IMR-90 (cell line): ENCODE measurements around the gene TGM6. TPM values are rescaled to one million over a fixed set of nuclear protein-coding genes. Genes with fewer than 3 reads are reported as not detected.

ENCODE experiments used
- ATAC-seq: fragments of 200-7000 bp; cut with Tn5 transposase; 2 replicates; pipeline ENCODE4 v1.9.1; 2020; ENCODE audit warnings: low read depth, mild to moderate bottlenecking, moderate library complexity
- BruUV-seq: library from RNA; stranded (reverse); fragments of 400-500 nt; replicated peaks from 2 replicates; lab custom pipeline; 2021; lab: Mats Ljungman, UMichigan
- CTCF ChIA-PET: fragments of 300-600 bp; formaldehyde crosslinking; extraction: SDS; loops from one replicate; lab custom pipeline; 2021; ENCODE audit warnings: antibody characterized with exemption; lab: Yijun Ruan, JAX
- POLR2A ChIA-PET: fragments of 300-600 bp; sonication (Branson Sonifier 250); formaldehyde crosslinking; loops from one replicate; lab custom pipeline; 2022; ENCODE audit warnings: antibody characterized with exemption; ENCODE audit not compliant: unreplicated experiment; lab: Charles Lee
- DNase-seq: peaks from one replicate; pipeline ENCODE4 v3.0.0; 2013
- H2AFZ ChIP-seq: replicated peaks from 2 replicates; pipeline ENCODE3; 2013; ENCODE audit warnings: low read length, mild to moderate bottlenecking; ENCODE audit not compliant: poor library complexity
- H2AK5ac ChIP-seq: 2 replicates; pipeline ENCODE4 v1.6.1; 2013; ENCODE audit warnings: low read depth, low read length, inconsistent platforms
- H2AK9ac ChIP-seq: replicated peaks from 2 replicates; pipeline ENCODE3; 2013; ENCODE audit warnings: mild to moderate bottlenecking, low read depth, low read length, moderate library complexity; ENCODE audit not compliant: poor library complexity
- H2BK120ac ChIP-seq: 2 replicates; pipeline ENCODE4 v1.6.1; 2013; ENCODE audit warnings: low read depth, low read length, inconsistent platforms
- H2BK15ac ChIP-seq: 3 replicates; pipeline ENCODE4 v1.6.1; 2013; ENCODE audit warnings: low read depth, low read length, inconsistent platforms
- H2BK20ac ChIP-seq: 2 replicates; pipeline ENCODE4 v1.6.1; 2013; ENCODE audit warnings: low read depth, mild to moderate bottlenecking, inconsistent platforms, low read length, moderate library complexity
- H2BK5ac ChIP-seq: 2 replicates; pipeline ENCODE4 v1.6.1; 2013; ENCODE audit warnings: mild to moderate bottlenecking, low read depth, low read length, inconsistent platforms; ENCODE audit not compliant: poor library complexity, severe bottlenecking
- H3K14ac ChIP-seq: replicated peaks from 2 replicates; pipeline ENCODE4 v1.6.1; 2013; ENCODE audit warnings: low read depth, low read length, inconsistent platforms
- H3K18ac ChIP-seq: 2 replicates; pipeline ENCODE4 v1.6.1; 2013; ENCODE audit warnings: low read depth, low read length, control low read depth
- H3K23ac ChIP-seq: 2 replicates; pipeline ENCODE4 v1.6.1; 2013; ENCODE audit warnings: low read depth, low read length, inconsistent platforms
- H3K27ac ChIP-seq: 2 replicates; pipeline ENCODE4 v1.5.1; 2013; ENCODE audit warnings: mild to moderate bottlenecking, control low read depth, low read length; ENCODE audit not compliant: insufficient read depth
- H3K27me3 ChIP-seq: 2 replicates; pipeline ENCODE4 v1.6.1; 2013; ENCODE audit warnings: low read length; ENCODE audit not compliant: control insufficient read depth, insufficient read depth
- H3K36me3 ChIP-seq: 2 replicates; pipeline ENCODE4 v1.6.1; 2013; ENCODE audit warnings: low read length, mixed read lengths; ENCODE audit not compliant: control insufficient read depth, insufficient read depth
- H3K4ac ChIP-seq: 2 replicates; pipeline ENCODE4 v1.6.1; 2013; ENCODE audit warnings: low read depth, low read length, inconsistent platforms
- H3K4me1 ChIP-seq: 2 replicates; pipeline ENCODE4 v1.6.1; 2013; ENCODE audit warnings: low read length, mixed read lengths; ENCODE audit not compliant: control insufficient read depth, insufficient read depth
- H3K4me2 ChIP-seq: 2 replicates; pipeline ENCODE4 v1.6.1; 2013; ENCODE audit warnings: low read depth, mild to moderate bottlenecking, control low read depth, low read length, moderate library complexity
- H3K4me3 ChIP-seq: 2 replicates; pipeline ENCODE4 v1.5.1; 2013; ENCODE audit warnings: low read depth, mild to moderate bottlenecking, control low read depth, low read length, moderate library complexity; ENCODE audit not compliant: insufficient read depth
- H3K56ac ChIP-seq: 2 replicates; pipeline ENCODE4 v1.6.1; 2013; ENCODE audit warnings: low read length, inconsistent platforms; ENCODE audit not compliant: insufficient read depth; ENCODE audit errors: extremely low read depth
- H3K79me1 ChIP-seq, 2 experiments: 2 replicates each; pipeline ENCODE4 v1.6.1; 2013; ENCODE audit warnings: low read length in 2 of 2, inconsistent platforms in 1 of 2, low read depth in 1 of 2
- H3K9ac ChIP-seq: 2 replicates; pipeline ENCODE4 v1.6.1; 2013; ENCODE audit warnings: low read depth, low read length, control low read depth
- H3K9me1 ChIP-seq: 2 replicates; pipeline ENCODE4 v1.6.1; 2013; ENCODE audit warnings: low read length, inconsistent platforms; ENCODE audit not compliant: insufficient read depth
- H3K9me3 ChIP-seq: 2 replicates; pipeline ENCODE4 v1.6.1; 2013; ENCODE audit warnings: low read length; ENCODE audit not compliant: control insufficient read depth, insufficient read depth
- H4K20me1 ChIP-seq: 2 replicates; pipeline ENCODE4 v1.6.1; 2013; ENCODE audit warnings: low read length, inconsistent platforms; ENCODE audit not compliant: insufficient read depth
- H4K5ac ChIP-seq: 2 replicates; pipeline ENCODE4 v1.6.1; 2013; ENCODE audit warnings: mild to moderate bottlenecking, low read depth, low read length, control low read depth
- H4K8ac ChIP-seq, 2 experiments: 2 replicates each; pipeline ENCODE4 v1.6.1; 2013; ENCODE audit warnings: low read depth in 2 of 2, low read length in 2 of 2, control low read depth in 1 of 2, inconsistent platforms in 1 of 2
- H4K91ac ChIP-seq: 2 replicates; pipeline ENCODE4 v1.6.1; 2013; ENCODE audit warnings: low read depth, low read length, inconsistent platforms; ENCODE audit not compliant: insufficient read depth
- BHLHE40 ChIP-seq: fragments of 150-350 bp; IDR thresholded peaks from 2 replicates; pipeline ENCODE4 v1.6.1; 2016; ENCODE audit warnings: mild to moderate bottlenecking, low read depth, low read length
- CHD1 ChIP-seq: IDR thresholded peaks from 2 replicates; pipeline ENCODE4 v1.6.1; 2012; ENCODE audit warnings: low read depth, low read length, improper control_type of control experiment
- MAZ ChIP-seq: IDR thresholded peaks from 2 replicates; pipeline ENCODE4 v1.6.1; 2012; ENCODE audit warnings: low read depth, mild to moderate bottlenecking, low read length, improper control_type of control experiment, moderate library complexity, borderline replicate concordance
- RFX5 ChIP-seq: IDR thresholded peaks from 2 replicates; pipeline ENCODE4 v1.8.0; 2012; ENCODE audit warnings: low read depth, mild to moderate bottlenecking, low read length, moderate library complexity
- SMC3 ChIP-seq: fragments of 150-350 bp; IDR thresholded peaks from 2 replicates; pipeline ENCODE4 v1.6.1; 2016; ENCODE audit warnings: low read depth, mild to moderate bottlenecking, antibody characterized with exemption, low read length, moderate library complexity
- WGBS, 2 experiments: methylation state at CpG; one replicate each; pipeline versions ENCODE4 v1.1.5 to v1.1.7; 2013; ENCODE audit warnings: missing lambda C conversion rate in 2 of 2; ENCODE audit not compliant: insufficient read length in 1 of 2; ENCODE audit errors: extremely low coverage in 2 of 2; 5-methylcytosine and 5-hydroxymethylcytosine counted together
- dilution Hi-C: fragments of 300-500 bp; cut with HindIII; formaldehyde crosslinking; loops from one replicate; pipeline ENCODE4 v1.14.3; 2018; ENCODE audit warnings: low sequenced_read_pairs; ENCODE audit not compliant: unreplicated experiment
- in situ Hi-C: fragments of 300-500 bp; cut with MboI; formaldehyde crosslinking; loops from 3 replicates; pipeline ENCODE4 v1.14.3; 2019; ENCODE audit warnings: low sequenced_read_pairs, inconsistent platforms, mixed read lengths
- intact Hi-C: fragments of 100-400 bp; cut with micrococcal nuclease; formaldehyde crosslinking; loops from 2 replicates; pipeline ENCODE4 v1.10.0; 2022
- polyA plus RNA-seq, 3 experiments: library from polyadenylated mRNA; depleted of rRNA; stranded (reverse); fragments of >200 nt; gene quantifications; 2 replicates each; pipeline ENCODE4 v1.2.3, GENCODE V29; 2012; ENCODE audit warnings: low replicate concordance in 1 of 3
- total RNA-seq: library from RNA; depleted of rRNA; stranded (reverse); fragments of >200 nt; gene quantifications from 2 replicates; pipeline ENCODE4 v1.2.3, GENCODE V29; 2012

The TGM6 gene
- total and polyA plus RNA-seq, 2 of the 4 experiments (the other 2 are of a cell fraction) = not detected

DNA sequence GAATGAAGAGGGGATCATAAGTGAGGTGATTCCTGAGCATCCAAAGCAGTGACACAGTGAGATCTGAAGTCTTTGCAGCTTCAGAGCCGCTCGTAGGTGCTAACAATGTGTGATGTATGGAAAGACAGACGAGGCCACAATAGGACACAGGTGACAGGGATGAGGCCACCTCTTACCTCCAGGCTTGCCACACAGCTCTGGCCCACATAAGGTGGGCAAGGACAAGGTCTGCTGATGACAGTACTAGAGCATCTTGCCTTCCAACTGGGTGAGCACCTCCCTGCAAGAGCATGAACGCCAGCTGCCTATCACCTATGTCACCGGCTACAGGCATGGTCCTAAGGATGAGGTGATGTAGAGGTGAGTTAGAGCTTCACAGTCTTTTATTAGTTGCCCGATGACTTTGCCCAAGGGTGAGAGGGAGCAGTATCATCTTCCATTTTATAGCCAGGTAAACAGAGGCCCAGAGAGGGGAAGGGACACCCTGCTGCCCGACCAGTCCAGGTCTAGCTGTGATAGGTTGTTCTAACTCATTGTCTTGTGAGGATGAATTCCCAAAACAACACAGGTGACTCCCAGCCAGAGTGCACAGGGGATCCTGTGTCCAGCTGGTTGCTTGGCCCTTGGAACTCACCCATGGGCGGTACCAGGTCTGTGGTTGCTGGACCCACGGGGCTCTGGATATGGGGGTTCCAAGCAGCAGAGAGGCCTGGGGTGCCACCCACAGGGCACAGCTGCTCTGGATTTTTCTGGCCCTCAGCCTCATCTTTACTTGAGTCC lies 6.2 kb upstream of the TGM6 start:
- TF ChIP-seq CHD1 = no peak
- no peak for TF ChIP-seq RFX5
- TF ChIP-seq SMC3 = no peak
- no peak for TF ChIP-seq MAZ
- TF ChIP-seq BHLHE40 = no peak
- Histone ChIP-seq H3K27ac (no peak overlapping the region), H2AK9ac (no peak overlapping the region), H4K91ac (no peak overlapping the region), H3K4ac (no peak overlapping the region), H3K79me1 (no peaks in the 10 kb centered on the region), H2AFZ (no peak overlapping the region), H3K14ac (no peak overlapping the region), H3K9ac (no peak overlapping the region), H4K5ac (no peak overlapping the region), H3K23ac (no peak overlapping the region), H4K8ac (no peak overlapping the region), H3K36me3 (no peaks in the 10 kb centered on the region), H3K27me3 (no peaks in the 10 kb centered on the region), H3K4me1 (no peaks in the 10 kb centered on the region), H3K9me1 (no peaks in the 10 kb centered on the region), H2BK5ac (no peak overlapping the region), H3K4me2 (no peak overlapping the region), H4K20me1 (no peaks in the 10 kb centered on the region), H2BK120ac (no peak overlapping the region), H2AK5ac (no peak overlapping the region), H2BK20ac (no peak overlapping the region), H3K9me3 (no peaks in the 10 kb centered on the region), H3K4me3 (no peak overlapping the region), H3K18ac (no peak overlapping the region), H2BK15ac (no peak overlapping the region), H3K56ac (no peak overlapping the region)
- DNase-seq = no peak
- BruUV-seq = no TSS peak
- ChIA-PET CTCF (no interaction called here), POLR2A (no interaction called here)
- intact Hi-C loops (no loop called here), dilution Hi-C loops (no loop called here), in situ Hi-C loops (no loop called here)
- no peak for ATAC-seq
- no CpG with 5 or more reads among the region's 9 CpGs for WGBS, 2 experiments
